Neural cell (in vitro differentiated cells): ENCODE measurements around the gene GRM4. TPM values are rescaled to one million over a fixed set of nuclear protein-coding genes. Genes with fewer than 3 reads are reported as not detected.

Source experiments
- H2AFZ ChIP-seq: fragments of 200-600, 300-800 bp; sonication (generic), shearing (Covaris generic); 2 replicates; pipeline ENCODE4 v1.6.0; 2014; ENCODE audit warnings: low read depth, mild to moderate bottlenecking, antibody characterized with exemption, low read length, moderate library complexity
- H3F3A ChIP-seq: fragments of 200-600 bp; shearing (Covaris generic); 2 replicates; pipeline ENCODE4 v1.6.1; 2016; ENCODE audit warnings: mild to moderate bottlenecking, moderate library complexity, mixed read lengths, antibody characterized with exemption, low read length; ENCODE audit not compliant: insufficient read depth, poor library complexity, severe bottlenecking
- H3K27ac ChIP-seq: fragments of 200-600, 300-800 bp; sonication (generic), shearing (Covaris generic); 2 replicates; pipeline ENCODE4 v1.5.1; 2014; ENCODE audit warnings: mild to moderate bottlenecking, low read length, moderate library complexity
- H3K27me3 ChIP-seq: fragments of 300-800, 200-600 bp; sonication (generic), shearing (Covaris generic); 2 replicates; pipeline ENCODE4 v1.6.0; 2014; ENCODE audit warnings: mild to moderate bottlenecking, low read depth, low read length, moderate library complexity; ENCODE audit not compliant: insufficient read depth
- H3K36me3 ChIP-seq: fragments of 300-800, 200-600 bp; sonication (generic), shearing (Covaris generic); 2 replicates; pipeline ENCODE4 v1.5.1; 2014; ENCODE audit warnings: mild to moderate bottlenecking, antibody characterized with exemption, low read length, moderate library complexity; ENCODE audit not compliant: insufficient read depth
- H3K4me2 ChIP-seq: fragments of 300-800, 200-600 bp; sonication (generic), shearing (Covaris generic); 2 replicates; pipeline ENCODE4 v1.6.0; 2014; ENCODE audit warnings: mild to moderate bottlenecking, low read length
- H3K4me3 ChIP-seq: fragments of 300-800, 200-600 bp; sonication (generic), shearing (Covaris generic); 2 replicates; pipeline ENCODE4 v1.5.1; 2014; ENCODE audit warnings: mild to moderate bottlenecking, low read length, moderate library complexity
- H3K79me2 ChIP-seq: fragments of 200-600 bp; shearing (Covaris generic); replicated peaks from 2 replicates; pipeline ENCODE4 v1.6.0; 2014; ENCODE audit warnings: mild to moderate bottlenecking, low read length, moderate library complexity; ENCODE audit not compliant: insufficient read depth
- H3K9ac ChIP-seq: fragments of 300-800, 200-600 bp; sonication (generic), shearing (Covaris generic); 2 replicates; pipeline ENCODE4 v1.6.1; 2016; ENCODE audit warnings: mild to moderate bottlenecking, low read length, mixed read lengths
- H3K9me2 ChIP-seq: fragments of 200-600 bp; shearing (Covaris generic); 2 replicates; pipeline ENCODE4 v1.6.1; 2016; ENCODE audit warnings: mild to moderate bottlenecking, low read length, mixed read lengths; ENCODE audit not compliant: insufficient read depth
- H3K9me3 ChIP-seq: fragments of 200-600, 300-800 bp; sonication (generic), shearing (Covaris generic); 2 replicates; pipeline ENCODE4 v1.6.1; 2016; ENCODE audit warnings: mild to moderate bottlenecking, mixed run types, low read length, moderate library complexity, mixed read lengths
- H4K20me1 ChIP-seq: fragments of 200-600 bp; shearing (Covaris generic); 2 replicates; pipeline ENCODE4 v1.6.1; 2016; ENCODE audit warnings: mild to moderate bottlenecking, mixed run types; ENCODE audit not compliant: insufficient read depth
- CTCF ChIP-seq: fragments of 450-650 bp; IDR thresholded peaks from 2 replicates; pipeline ENCODE4 v1.5.1; 2014; ENCODE audit warnings: antibody characterized with exemption, mild to moderate bottlenecking, moderate library complexity; ENCODE audit not compliant: poor library complexity, severe bottlenecking
- EP300 ChIP-seq: fragments of 450-650 bp; conservative IDR thresholded peaks from 2 replicates; pipeline ENCODE4 v1.6.1; 2014; ENCODE audit warnings: antibody characterized with exemption, mild to moderate bottlenecking, moderate library complexity; ENCODE audit not compliant: poor library complexity, severe bottlenecking
- EZH2 ChIP-seq: fragments of 200-600, 300-800 bp; shearing (Covaris generic), sonication (generic); IDR thresholded peaks from 2 replicates; pipeline ENCODE4 v1.6.1; 2014; ENCODE audit warnings: antibody characterized with exemption, low read length, borderline replicate concordance, mild to moderate bottlenecking; ENCODE audit not compliant: insufficient read depth, poor library complexity, severe bottlenecking
- MXI1 ChIP-seq: fragments of 450-650 bp; conservative IDR thresholded peaks from 2 replicates; pipeline ENCODE4 v1.6.1; 2014; ENCODE audit warnings: antibody characterized with exemption, mild to moderate bottlenecking; ENCODE audit not compliant: poor library complexity, severe bottlenecking
- POLR2AphosphoS5 ChIP-seq: IDR thresholded peaks from 2 replicates; pipeline ENCODE4 v1.6.1; 2012
- RAD21 ChIP-seq: fragments of 450-650 bp; conservative IDR thresholded peaks from 2 replicates; pipeline ENCODE4 v1.6.1; 2014; ENCODE audit warnings: antibody characterized with exemption, mild to moderate bottlenecking, moderate library complexity
- REST ChIP-seq: IDR thresholded peaks from 2 replicates; pipeline ENCODE4 v1.6.1; 2012; ENCODE audit warnings: borderline replicate concordance
- SMC3 ChIP-seq: fragments of 450-650 bp; conservative IDR thresholded peaks from 2 replicates; pipeline ENCODE4 v1.6.1; 2014; ENCODE audit warnings: antibody characterized with exemption, mild to moderate bottlenecking, moderate library complexity; ENCODE audit not compliant: poor library complexity
- TAF1 ChIP-seq: IDR thresholded peaks from 2 replicates; pipeline ENCODE4 v1.6.1; 2012; ENCODE audit warnings: low read depth
- polyA plus RNA-seq: library from polyadenylated mRNA; depleted of rRNA; stranded (reverse); fragments of >200 nt; gene quantifications from 2 replicates; pipeline ENCODE4 v1.2.3, GENCODE V29; 2014

Gene GRM4
- polyA plus RNA-seq, 1 donor from 2014 or later, result 2.1 TPM

- H3K27me3 ChIP-seq, result no peaks in the 10 kb centered on the region
- no peak overlapping the region for H3K27ac ChIP-seq
- H3K79me2 ChIP-seq, result no peaks in the 10 kb centered on the region
- TF ChIP-seq REST (no peak), EZH2 (no peak), TAF1 (no peak), MXI1 (no peak), POLR2AphosphoS5 (no peak), SMC3 (no peak), RAD21 (no peak), CTCF (no peak), EP300 (no peak)
- no peak overlapping the region for H2AFZ ChIP-seq
- H3K9me3 ChIP-seq, result no peaks in the 10 kb centered on the region
- no peaks in the 10 kb centered on the region for H3F3A ChIP-seq
- no peak overlapping the region for H3K4me2 ChIP-seq
- no peak overlapping the region for H3K9ac ChIP-seq
- H3K36me3 ChIP-seq, result no peaks in the 10 kb centered on the region
- H3K9me2 ChIP-seq, result no peaks in the 10 kb centered on the region
- H4K20me1 ChIP-seq, result no peaks in the 10 kb centered on the region
- H3K4me3 ChIP-seq, result no peak overlapping the region
Measured at GRCh38 chr6:34129753-34130152, 16.1 kb downstream of the GRM4 start.

- no peak for TF ChIP-seq REST
- no peak for TF ChIP-seq POLR2AphosphoS5
- no peak for TF ChIP-seq RAD21
- no peak for TF ChIP-seq EP300
- no peak for TF ChIP-seq TAF1
- no peak for TF ChIP-seq MXI1
- TF ChIP-seq EZH2, result no peak
- no peak for TF ChIP-seq SMC3
- no peak for TF ChIP-seq CTCF
- no peak overlapping the region for H2AFZ ChIP-seq
- no peaks in the 10 kb centered on the region for H3K9me3 ChIP-seq
- no peaks in the 10 kb centered on the region for H4K20me1 ChIP-seq
- H3F3A ChIP-seq, result no peaks in the 10 kb centered on the region
- no peaks in the 10 kb centered on the region for H3K9me2 ChIP-seq
- H3K36me3 ChIP-seq, result no peaks in the 10 kb centered on the region
- H3K79me2 ChIP-seq, result no peaks in the 10 kb centered on the region
- H3K4me2 ChIP-seq, result no peak overlapping the region
- no peaks in the 10 kb centered on the region for H3K27me3 ChIP-seq
- no peak overlapping the region for H3K27ac ChIP-seq
- H3K4me3 ChIP-seq, result no peak overlapping the region
- no peak overlapping the region for H3K9ac ChIP-seq
Measured at GRCh38 chr6:34128045-34128444, 17.8 kb downstream of the GRM4 start.
